ENCODE results near the gene MAPK8IP1.

MAPK8IP1 gene

GRCh38 chr11:45928535-45929215 is 43.2 kb downstream of the MAPK8IP1 start:
- no peak for DNase-seq

GRCh38 chr11:45929486-45930030 is 44.1 kb downstream of the MAPK8IP1 start:
- DNase-seq: no peak

- peak; percentile 61 for DNase-seq
These were observed 44.8 kb downstream of the MAPK8IP1 start for GRCh38 chr11:45930031-45930794.

GRCh38 chr11:45930951-45931570 is 45.6 kb downstream of the MAPK8IP1 start:
- DNase-seq: no peak

- DNase-seq: no peak
These were observed 46.3 kb downstream of the MAPK8IP1 start for GRCh38 chr11:45931739-45932138.

- DNase-seq: no peak
These were observed 46.8 kb downstream of the MAPK8IP1 start for GRCh38 chr11:45932217-45932616.

GRCh38 chr11:45933131-45933831 is 47.8 kb downstream of the MAPK8IP1 start:
- no peak for DNase-seq

GRCh38 chr11:45933846-45934579 is 48.6 kb downstream of the MAPK8IP1 start:
- no peak for DNase-seq

GRCh38 chr11:45934580-45935318 is 49.3 kb downstream of the MAPK8IP1 start:
- DNase-seq: no peak

- DNase-seq: no peak
These were observed 50.1 kb downstream of the MAPK8IP1 start for GRCh38 chr11:45935349-45936064.

- no peak for DNase-seq
These were observed 51.1 kb downstream of the MAPK8IP1 start for GRCh38 chr11:45936511-45937054.

GRCh38 chr11:45937916-45938315 is 52.5 kb downstream of the MAPK8IP1 start:
- DNase-seq: no peak

GRCh38 chr11:45939836-45940235 is 54.4 kb downstream of the MAPK8IP1 start:
- DNase-seq: no peak

- no peak for DNase-seq
These were observed 55.8 kb downstream of the MAPK8IP1 start for GRCh38 chr11:45941285-45941684.

- no peak for DNase-seq
These were observed 56.9 kb downstream of the MAPK8IP1 start for GRCh38 chr11:45942381-45942780.

- no peak for DNase-seq
These were observed 60.0 kb downstream of the MAPK8IP1 start for GRCh38 chr11:45945397-45945999.

- DNase-seq: no peak
These were observed 62.4 kb downstream of the MAPK8IP1 start for GRCh38 chr11:45947885-45948284.

- no peak for DNase-seq
These were observed 62.9 kb downstream of the MAPK8IP1 start for GRCh38 chr11:45948356-45948755.

- no peak for DNase-seq
These were observed 64.5 kb downstream of the MAPK8IP1 start for GRCh38 chr11:45949992-45950407.

Measured in CD4-positive, alpha-beta T cell treated with Interleukin-17A for 1 hour (primary cell).